GM21381 (cell line): ENCODE results near the gene F13A1.

Experiments used
- ATAC-seq: cut with Tn5 transposase; IDR thresholded peaks from one replicate; pipeline ENCODE4 v1.9.1; 2021; ENCODE audit warnings: mild to moderate bottlenecking, moderate library complexity; ENCODE audit not compliant: unreplicated experiment

The F13A1 gene

GRCh38 chr6:6121943-6122342 lies 198.5 kb downstream of the F13A1 start:
- ATAC-seq: no peak

DNA sequence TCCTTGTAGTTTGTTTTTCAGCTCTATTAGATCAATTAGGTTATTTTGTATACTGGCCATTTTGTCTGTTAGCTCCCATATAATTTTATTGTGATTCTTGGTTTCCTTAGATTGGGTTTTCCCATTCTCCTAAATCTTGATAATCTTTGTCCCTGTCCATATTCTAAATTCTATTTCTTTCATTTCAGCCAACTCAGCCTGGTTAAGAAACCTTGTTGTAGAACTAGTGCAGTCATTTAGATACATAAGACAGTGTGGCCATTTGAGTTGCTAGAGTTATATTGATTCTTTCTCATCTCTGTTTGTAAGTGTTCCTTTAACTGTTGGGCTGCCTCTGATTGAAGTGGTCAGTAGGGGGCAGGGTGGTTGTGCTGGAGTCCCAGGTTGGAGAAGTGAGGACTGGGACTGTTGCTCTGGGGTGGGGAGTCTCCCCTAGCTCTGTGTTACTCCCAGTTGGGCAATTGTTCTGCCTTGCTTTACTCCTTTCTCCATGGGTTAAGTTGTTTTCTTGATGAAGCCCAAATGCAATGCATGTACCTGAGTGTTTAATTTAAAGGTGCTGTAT lies 214.9 kb downstream of the F13A1 start:
- ATAC-seq: no peak
